HCT116 (cell line): Measurements from ENCODE around the gene MAST4.

Experiments used
- ATF3 ChIP-seq: IDR thresholded peaks from 2 replicates; pipeline ENCODE4 v1.6.1; 2012
- CTCF ChIP-seq, 3 experiments: fragments of 200-600 bp in 1 of 3; sonication (generic) in 1 of 3; IDR thresholded peaks in 2 of 3; conservative IDR thresholded peaks in 1 of 3; 2 replicates each; pipeline ENCODE4 v1.5.1; 2012 to 2017; ENCODE audit warnings: low read depth in 2 of 3, low read length in 2 of 3, antibody characterized with exemption in 1 of 3, borderline replicate concordance in 1 of 3, control low read depth in 1 of 3, mild to moderate bottlenecking in 1 of 3, mixed read lengths in 1 of 3, mixed run types in 1 of 3, moderate library complexity in 1 of 3; ENCODE audit not compliant: insufficient read depth in 1 of 3
- REST ChIP-seq: IDR thresholded peaks from 2 replicates; pipeline ENCODE4 v1.6.1; 2012; ENCODE audit warnings: low read depth

- TF ChIP-seq CTCF (IDR thresholded peaks at IDR 0.05 in 2 of 3, conservative IDR thresholded peaks at IDR 0.05 in 1 of 3; ENCODE audit: borderline replicate concordance in 1 of 3, insufficient read depth in 1 of 3, low read depth in 2 of 3, low read length in 2 of 3) (no peak), ATF3 (no peak), REST (no peak)
These were observed 596.7 kb downstream of the MAST4 start for GRCh38 chr5:67192719-67193438.
